HEK293 (cell line): Measurements from ENCODE around the gene FNIP1.

ENCODE experiments used
- CTCF ChIA-PET: fragments of 350-600 bp; formaldehyde crosslinking; extraction: SDS; loops from one replicate; lab custom pipeline; 2021; ENCODE audit warnings: antibody characterized with exemption; lab: Yijun Ruan, JAX
- POLR2A ChIA-PET: fragments of 300-600 bp; formaldehyde crosslinking; extraction: SDS; loops from one replicate; lab custom pipeline; 2020; ENCODE audit warnings: antibody characterized with exemption, inconsistent platforms; lab: Yijun Ruan, JAX
- H3K27ac ChIP-seq: fragments of 200-500 bp; sonication (Bioruptor generic); 2 replicates; pipeline ENCODE4 v1.5.1; 2014; ENCODE audit warnings: low read depth, low read length, control low read depth, inconsistent platforms; ENCODE audit errors: extremely low read depth
- H3K36me3 ChIP-seq, 2 experiments: fragments of 200-500 bp in 1 of 2; sonication (Bioruptor generic) in 1 of 2; 1 replicate in 1 of 2; 2 replicates in 1 of 2; pipeline ENCODE4 v1.5.1; 2014 to 2017; ENCODE audit warnings: inconsistent platforms in 2 of 2, low read length in 2 of 2; ENCODE audit not compliant: control insufficient read depth in 2 of 2, insufficient read depth in 1 of 2
- H3K4me1 ChIP-seq: fragments of 200-500 bp; sonication (Bioruptor generic); 2 replicates; pipeline ENCODE4 v1.5.1; 2014; ENCODE audit warnings: mild to moderate bottlenecking, low read length, inconsistent platforms; ENCODE audit not compliant: control insufficient read depth, insufficient read depth
- H3K4me3 ChIP-seq: 2 replicates; pipeline ENCODE4 v1.5.1; 2011; ENCODE audit warnings: low read depth, mild to moderate bottlenecking, control low read depth, low read length, moderate library complexity
- H3K9me3 ChIP-seq: fragments of 200-500 bp; sonication (Bioruptor generic); 2 replicates; pipeline ENCODE4 v1.5.1; 2014; ENCODE audit warnings: low read depth, low read length, inconsistent platforms; ENCODE audit not compliant: control insufficient read depth, insufficient read depth
- HOXC10 ChIP-seq: sonication (generic); formaldehyde crosslinking; IDR thresholded peaks from 2 replicates; pipeline ENCODE4 v1.8.1; 2023; ENCODE audit warnings: mild to moderate bottlenecking, missing genetic modification reagents
- MYNN ChIP-seq: fragments of 450-650 bp; formaldehyde crosslinking; IDR thresholded peaks from 2 replicates; pipeline ENCODE4 v1.5.1; 2016; ENCODE audit warnings: missing biosample characterization, missing genetic modification characterization, borderline replicate concordance
- SP3 ChIP-seq: fragments of 450-650 bp; formaldehyde crosslinking; IDR thresholded peaks from 2 replicates; pipeline ENCODE4 v1.5.1; 2016; ENCODE audit warnings: missing biosample characterization, missing genetic modification characterization
- TRIM28 ChIP-seq: IDR thresholded peaks from 2 replicates; pipeline ENCODE4 v1.6.1; 2011; ENCODE audit warnings: low read length, control low read depth, borderline replicate concordance
- ZFP37 ChIP-seq: fragments of 450-650 bp; formaldehyde crosslinking; IDR thresholded peaks from 2 replicates; pipeline ENCODE4 v1.5.1; 2016; ENCODE audit warnings: missing biosample characterization, missing genetic modification characterization
- ZIC2 ChIP-seq: fragments of 450-650 bp; formaldehyde crosslinking; IDR thresholded peaks from 2 replicates; pipeline ENCODE4 v1.5.1; 2016; ENCODE audit warnings: missing biosample characterization, missing genetic modification characterization
- ZNF114 ChIP-seq: fragments of 450-650 bp; formaldehyde crosslinking; IDR thresholded peaks from 2 replicates; pipeline ENCODE4 v1.5.0; 2017; ENCODE audit warnings: missing biosample characterization, missing genetic modification characterization
- ZNF132 ChIP-seq: fragments of 450-650 bp; formaldehyde crosslinking; IDR thresholded peaks from 2 replicates; pipeline ENCODE4 v1.5.1; 2017; ENCODE audit warnings: missing biosample characterization, missing genetic modification characterization, borderline replicate concordance
- ZNF335 ChIP-seq: fragments of 450-650 bp; formaldehyde crosslinking; conservative IDR thresholded peaks from 2 replicates; pipeline ENCODE4 v1.5.1; 2016; ENCODE audit warnings: missing biosample characterization, missing genetic modification characterization
- ZNF423 ChIP-seq: fragments of 450-650 bp; formaldehyde crosslinking; IDR thresholded peaks from 2 replicates; pipeline ENCODE4 v1.5.1; 2016; ENCODE audit warnings: missing biosample characterization, missing genetic modification characterization
- ZNF501 ChIP-seq: fragments of 450-650 bp; formaldehyde crosslinking; IDR thresholded peaks from 2 replicates; pipeline ENCODE4 v1.5.1; 2016; ENCODE audit warnings: missing biosample characterization, missing genetic modification characterization
- ZNF600 ChIP-seq: fragments of 450-650 bp; formaldehyde crosslinking; IDR thresholded peaks from 2 replicates; pipeline ENCODE4 v1.5.1; 2016; ENCODE audit warnings: missing biosample characterization, missing genetic modification characterization
- ZNF623 ChIP-seq: fragments of 450-650 bp; formaldehyde crosslinking; IDR thresholded peaks from 2 replicates; pipeline ENCODE4 v1.5.1; 2016; ENCODE audit warnings: missing biosample characterization, missing genetic modification characterization
- ZNF626 ChIP-seq: fragments of 450-650 bp; sonication (Bioruptor Pico); formaldehyde crosslinking; IDR thresholded peaks from 2 replicates; pipeline ENCODE4 v1.5.1; 2018; ENCODE audit warnings: missing biosample characterization, missing genetic modification characterization, inconsistent platforms
- ZNF768 ChIP-seq: fragments of 450-650 bp; formaldehyde crosslinking; IDR thresholded peaks from 2 replicates; pipeline ENCODE4 v1.5.1; 2018; ENCODE audit warnings: missing biosample characterization, mild to moderate bottlenecking, missing genetic modification characterization
- ZNF777 ChIP-seq: fragments of 450-650 bp; formaldehyde crosslinking; IDR thresholded peaks from 2 replicates; pipeline ENCODE4 v1.5.1; 2017; ENCODE audit warnings: missing biosample characterization, missing genetic modification characterization, borderline replicate concordance
- TF ChIP-seq, protein P1 (sequence below): fragments of 450-650 bp; formaldehyde crosslinking; IDR thresholded peaks from 2 replicates; pipeline ENCODE4; 2016; ENCODE audit warnings: missing biosample characterization, missing genetic modification characterization
- TF ChIP-seq, protein P2 (sequence below): fragments of 450-650 bp; formaldehyde crosslinking; IDR thresholded peaks from 2 replicates; pipeline ENCODE4 v1.5.1; 2016; ENCODE audit warnings: missing biosample characterization, missing genetic modification characterization
- TF ChIP-seq, protein P3 (sequence below): fragments of 450-650 bp; formaldehyde crosslinking; IDR thresholded peaks from 2 replicates; pipeline ENCODE4 v1.5.1; 2016; ENCODE audit warnings: missing biosample characterization, missing genetic modification characterization
- TF ChIP-seq, protein P4 (sequence below): fragments of 450-650 bp; formaldehyde crosslinking; IDR thresholded peaks from 2 replicates; pipeline ENCODE4 v1.5.1; 2017; ENCODE audit warnings: missing biosample characterization, missing genetic modification characterization

The FNIP1 gene

DNA sequence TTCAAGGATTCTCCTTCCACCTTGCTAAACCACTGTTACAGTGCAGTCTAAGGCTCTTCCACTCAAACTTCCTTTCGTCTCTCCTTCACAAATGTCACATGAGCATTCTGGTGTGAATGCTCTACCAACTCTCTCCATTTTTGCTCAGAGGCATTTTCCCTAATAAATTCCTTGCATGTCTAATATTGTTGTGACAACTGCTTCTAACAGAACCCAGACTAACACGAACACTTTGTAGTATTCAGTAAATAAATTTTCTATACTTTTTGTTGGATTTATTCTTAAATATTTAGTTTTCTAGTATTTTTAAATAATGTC lies 185.8 kb downstream of the FNIP1 start:
- Histone ChIP-seq H3K9me3 (no peaks in the 10 kb centered on the region), H3K27ac (no peak overlapping the region), H3K36me3 (no peaks in the 10 kb centered on the region), H3K4me3 (no peak overlapping the region), H3K4me1 (peaks cover 13% of the 10 kb centered on the region)
- TF ChIP-seq ZNF768 (no peak), ZNF777 (tag by site-specific recombination) (no peak)
- TF ChIP-seq, protein P1, sequence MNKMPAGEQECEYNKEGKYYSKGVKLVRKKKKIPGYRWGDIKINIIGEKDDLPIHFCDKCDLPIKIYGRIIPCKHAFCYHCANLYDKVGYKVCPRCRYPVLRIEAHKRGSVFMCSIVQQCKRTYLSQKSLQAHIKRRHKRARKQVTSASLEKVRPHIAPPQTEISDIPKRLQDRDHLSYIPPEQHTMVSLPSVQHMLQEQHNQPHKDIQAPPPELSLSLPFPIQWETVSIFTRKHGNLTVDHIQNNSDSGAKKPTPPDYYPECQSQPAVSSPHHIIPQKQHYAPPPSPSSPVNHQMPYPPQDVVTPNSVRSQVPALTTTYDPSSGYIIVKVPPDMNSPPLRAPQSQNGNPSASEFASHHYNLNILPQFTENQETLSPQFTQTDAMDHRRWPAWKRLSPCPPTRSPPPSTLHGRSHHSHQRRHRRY: no peak
- TF ChIP-seq, protein P2, sequence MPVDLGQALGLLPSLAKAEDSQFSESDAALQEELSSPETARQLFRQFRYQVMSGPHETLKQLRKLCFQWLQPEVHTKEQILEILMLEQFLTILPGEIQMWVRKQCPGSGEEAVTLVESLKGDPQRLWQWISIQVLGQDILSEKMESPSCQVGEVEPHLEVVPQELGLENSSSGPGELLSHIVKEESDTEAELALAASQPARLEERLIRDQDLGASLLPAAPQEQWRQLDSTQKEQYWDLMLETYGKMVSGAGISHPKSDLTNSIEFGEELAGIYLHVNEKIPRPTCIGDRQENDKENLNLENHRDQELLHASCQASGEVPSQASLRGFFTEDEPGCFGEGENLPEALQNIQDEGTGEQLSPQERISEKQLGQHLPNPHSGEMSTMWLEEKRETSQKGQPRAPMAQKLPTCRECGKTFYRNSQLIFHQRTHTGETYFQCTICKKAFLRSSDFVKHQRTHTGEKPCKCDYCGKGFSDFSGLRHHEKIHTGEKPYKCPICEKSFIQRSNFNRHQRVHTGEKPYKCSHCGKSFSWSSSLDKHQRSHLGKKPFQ (tag by site-specific recombination): 0 out of 2 replicates have a peak, but pooled peaks have one; percentile 27
- ChIA-PET CTCF (interaction anchor here (0.6 to 2.0 kb wide), 4 partner anchors 22 to 425 kb away, joined by 3 to 9 read pairs (median 4); no protein-coding TSS in a partner anchor), POLR2A (no interaction called here)

DNA sequence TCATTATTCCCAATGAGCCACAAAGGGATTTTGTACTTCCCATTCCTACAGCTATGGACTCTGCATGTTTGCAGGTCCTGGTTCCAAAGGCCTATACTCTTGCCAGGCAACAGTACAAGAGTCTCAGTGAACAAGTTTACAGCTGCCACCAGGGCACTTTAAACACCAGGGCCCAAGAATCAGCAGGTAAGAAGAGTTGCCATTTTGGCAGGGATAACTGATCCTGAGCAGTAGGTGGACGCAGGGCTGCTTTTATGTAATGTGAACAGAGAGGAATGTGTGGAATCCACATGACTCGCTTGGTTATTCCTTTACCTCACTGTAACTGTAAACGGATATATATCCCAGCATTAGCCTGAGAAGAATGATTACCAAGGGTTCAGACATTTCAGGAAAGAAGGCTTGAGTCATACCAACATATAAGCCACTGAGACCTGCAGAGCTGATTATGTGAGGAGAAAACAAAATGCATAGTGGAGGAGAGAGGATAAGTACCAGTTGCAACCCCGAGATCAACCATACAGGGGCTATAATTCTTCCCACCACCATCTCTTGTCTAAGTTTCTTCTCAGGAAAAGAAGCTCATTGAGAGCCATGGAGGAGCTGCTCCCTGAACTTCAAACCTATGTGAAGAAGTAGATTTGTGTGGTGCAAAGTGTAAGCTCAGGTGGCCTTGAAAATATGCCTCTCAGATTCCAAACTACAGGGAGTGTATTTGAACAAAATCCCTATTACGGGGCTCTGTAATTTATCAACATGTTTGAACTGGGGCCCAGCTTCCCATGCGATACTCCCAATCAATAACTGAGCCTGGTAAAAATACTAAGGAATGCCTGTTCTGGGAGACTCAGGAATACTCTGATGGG lies 186.4 kb downstream of the FNIP1 start:
- H3K4me1 ChIP-seq: peaks cover 13% of the 10 kb centered on the region
- no peak overlapping the region for H3K27ac ChIP-seq
- TF ChIP-seq, protein P3, sequence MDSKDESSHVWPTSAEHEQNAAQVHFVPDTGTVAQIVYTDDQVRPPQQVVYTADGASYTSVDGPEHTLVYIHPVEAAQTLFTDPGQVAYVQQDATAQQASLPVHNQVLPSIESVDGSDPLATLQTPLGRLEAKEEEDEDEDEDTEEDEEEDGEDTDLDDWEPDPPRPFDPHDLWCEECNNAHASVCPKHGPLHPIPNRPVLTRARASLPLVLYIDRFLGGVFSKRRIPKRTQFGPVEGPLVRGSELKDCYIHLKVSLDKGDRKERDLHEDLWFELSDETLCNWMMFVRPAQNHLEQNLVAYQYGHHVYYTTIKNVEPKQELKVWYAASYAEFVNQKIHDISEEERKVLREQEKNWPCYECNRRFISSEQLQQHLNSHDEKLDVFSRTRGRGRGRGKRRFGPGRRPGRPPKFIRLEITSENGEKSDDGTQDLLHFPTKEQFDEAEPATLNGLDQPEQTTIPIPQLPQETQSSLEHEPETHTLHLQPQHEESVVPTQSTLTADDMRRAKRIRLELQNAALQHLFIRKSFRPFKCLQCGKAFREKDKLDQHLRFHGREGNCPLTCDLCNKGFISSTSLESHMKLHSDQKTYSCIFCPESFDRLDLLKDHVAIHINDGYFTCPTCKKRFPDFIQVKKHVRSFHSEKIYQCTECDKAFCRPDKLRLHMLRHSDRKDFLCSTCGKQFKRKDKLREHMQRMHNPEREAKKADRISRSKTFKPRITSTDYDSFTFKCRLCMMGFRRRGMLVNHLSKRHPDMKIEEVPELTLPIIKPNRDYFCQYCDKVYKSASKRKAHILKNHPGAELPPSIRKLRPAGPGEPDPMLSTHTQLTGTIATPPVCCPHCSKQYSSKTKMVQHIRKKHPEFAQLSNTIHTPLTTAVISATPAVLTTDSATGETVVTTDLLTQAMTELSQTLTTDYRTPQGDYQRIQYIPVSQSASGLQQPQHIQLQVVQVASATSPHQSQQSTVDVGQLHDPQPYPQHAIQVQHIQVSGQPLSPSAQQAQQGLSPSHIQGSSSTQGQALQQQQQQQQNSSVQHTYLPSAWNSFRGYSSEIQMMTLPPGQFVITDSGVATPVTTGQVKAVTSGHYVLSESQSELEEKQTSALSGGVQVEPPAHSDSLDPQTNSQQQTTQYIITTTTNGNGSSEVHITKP: no peak
- TF ChIP-seq ZNF600 (0 out of 2 replicates have a peak, but pooled peaks have one; percentile 25), MYNN (tag by site-specific recombination) (peak; percentile 78; the same call in 1 of the 2 replicates)
- H3K4me3 ChIP-seq: no peak overlapping the region
- no peaks in the 10 kb centered on the region for H3K36me3 ChIP-seq
- CTCF ChIA-PET: interaction anchor here (0.6 to 2.0 kb wide), 4 partner anchors 21 to 425 kb away, joined by 3 to 9 read pairs (median 4); no protein-coding TSS in a partner anchor
- POLR2A ChIA-PET: no interaction called here
- H3K9me3 ChIP-seq: no peaks in the 10 kb centered on the region

DNA sequence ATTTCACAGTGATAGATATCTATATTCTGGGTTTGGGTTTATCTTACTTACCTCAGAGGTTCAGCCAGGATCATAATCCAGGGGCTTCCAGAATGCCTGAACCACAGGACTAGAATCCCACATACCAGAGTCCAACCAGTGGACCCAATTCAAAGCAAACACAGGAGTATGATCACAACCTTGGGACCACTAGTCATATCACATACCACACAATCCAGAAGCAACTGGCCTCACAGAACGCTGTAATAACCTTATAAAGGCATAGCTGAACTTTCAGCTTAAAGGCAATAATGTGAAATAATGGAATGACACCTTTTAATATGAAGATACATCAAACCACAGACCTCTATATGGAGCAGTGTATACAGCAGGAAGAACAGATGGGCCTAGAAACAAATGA lies 187.0 kb downstream of the FNIP1 start:
- H3K27ac ChIP-seq: no peak overlapping the region
- CTCF ChIA-PET: interaction anchor here (2.0 kb wide), 1 partner anchor 20 kb away, joined by 9 read pairs; no protein-coding TSS in a partner anchor
- POLR2A ChIA-PET: no interaction called here
- H3K9me3 ChIP-seq: no peaks in the 10 kb centered on the region
- peaks cover 13% of the 10 kb centered on the region for H3K4me1 ChIP-seq
- no peak overlapping the region for H3K4me3 ChIP-seq
- no peaks in the 10 kb centered on the region for H3K36me3 ChIP-seq
- TF ChIP-seq ZFP37 (no peak), ZNF501 (tag by site-specific recombination) (no peak), ZNF423 (tag by site-specific recombination) (no peak), ZIC2 (tag by site-specific recombination) (no peak), HOXC10 (no peak), TRIM28 (no peak), ZNF132 (tag by site-specific recombination) (no peak), ZNF335 (tag by site-specific recombination) (no peak), ZNF114 (tag by site-specific recombination) (no peak), ZNF626 (tag by site-specific recombination) (no peak), SP3 (tag by site-specific recombination) (no peak), ZNF623 (no peak)
- TF ChIP-seq, protein P4, sequence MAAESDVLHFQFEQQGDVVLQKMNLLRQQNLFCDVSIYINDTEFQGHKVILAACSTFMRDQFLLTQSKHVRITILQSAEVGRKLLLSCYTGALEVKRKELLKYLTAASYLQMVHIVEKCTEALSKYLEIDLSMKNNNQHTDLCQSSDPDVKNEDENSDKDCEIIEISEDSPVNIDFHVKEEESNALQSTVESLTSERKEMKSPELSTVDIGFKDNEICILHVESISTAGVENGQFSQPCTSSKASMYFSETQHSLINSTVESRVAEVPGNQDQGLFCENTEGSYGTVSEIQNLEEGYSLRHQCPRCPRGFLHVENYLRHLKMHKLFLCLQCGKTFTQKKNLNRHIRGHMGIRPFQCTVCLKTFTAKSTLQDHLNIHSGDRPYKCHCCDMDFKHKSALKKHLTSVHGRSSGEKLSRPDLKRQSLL: no peak
